GM13977 (cell line): ENCODE results near the gene NELL1.

ENCODE experiments used
- DNase-seq: peaks from one replicate; pipeline ENCODE4 v3.0.0; 2012; ENCODE audit warnings: low spot score
- in situ Hi-C: fragments of 300-500 bp; cut with MboI; formaldehyde crosslinking; loops from one replicate; pipeline ENCODE4 v1.12.0; 2022; ENCODE audit warnings: low sequenced_read_pairs, low pct_unique_long_range_greater_than_20kb, mixed read lengths, inconsistent platforms; ENCODE audit not compliant: unreplicated experiment
- TF ChIP-seq, protein P1 (sequence below): IDR thresholded peaks from 2 replicates; pipeline ENCODE4 v1.5.1; 2012; ENCODE audit warnings: mild to moderate bottlenecking, control low read depth; ENCODE audit not compliant: insufficient read depth; ENCODE audit errors: extremely low read depth, missing control alignments

NELL1 gene

DNA sequence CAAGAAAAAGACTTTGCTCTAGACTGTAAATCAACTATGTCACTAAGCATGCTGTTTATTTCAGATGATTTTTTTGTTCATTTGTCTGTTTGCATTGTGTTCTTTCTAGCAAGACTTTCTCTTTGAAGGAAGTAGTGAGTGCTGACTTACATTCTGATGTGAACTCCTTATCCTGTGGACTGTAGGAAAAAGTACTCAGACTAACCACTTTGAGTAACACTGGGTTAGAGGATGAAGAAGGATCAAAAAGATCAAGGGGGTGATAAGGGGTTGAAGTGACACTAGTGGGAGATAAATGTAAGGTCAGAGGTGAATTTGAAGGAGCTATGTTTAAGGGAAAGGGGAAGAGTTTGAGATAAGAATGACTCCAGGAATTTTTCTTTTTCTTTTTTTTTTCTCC is 369.4 kb downstream of the NELL1 start:
- DNase-seq = no peak
- TF ChIP-seq, protein P1, sequence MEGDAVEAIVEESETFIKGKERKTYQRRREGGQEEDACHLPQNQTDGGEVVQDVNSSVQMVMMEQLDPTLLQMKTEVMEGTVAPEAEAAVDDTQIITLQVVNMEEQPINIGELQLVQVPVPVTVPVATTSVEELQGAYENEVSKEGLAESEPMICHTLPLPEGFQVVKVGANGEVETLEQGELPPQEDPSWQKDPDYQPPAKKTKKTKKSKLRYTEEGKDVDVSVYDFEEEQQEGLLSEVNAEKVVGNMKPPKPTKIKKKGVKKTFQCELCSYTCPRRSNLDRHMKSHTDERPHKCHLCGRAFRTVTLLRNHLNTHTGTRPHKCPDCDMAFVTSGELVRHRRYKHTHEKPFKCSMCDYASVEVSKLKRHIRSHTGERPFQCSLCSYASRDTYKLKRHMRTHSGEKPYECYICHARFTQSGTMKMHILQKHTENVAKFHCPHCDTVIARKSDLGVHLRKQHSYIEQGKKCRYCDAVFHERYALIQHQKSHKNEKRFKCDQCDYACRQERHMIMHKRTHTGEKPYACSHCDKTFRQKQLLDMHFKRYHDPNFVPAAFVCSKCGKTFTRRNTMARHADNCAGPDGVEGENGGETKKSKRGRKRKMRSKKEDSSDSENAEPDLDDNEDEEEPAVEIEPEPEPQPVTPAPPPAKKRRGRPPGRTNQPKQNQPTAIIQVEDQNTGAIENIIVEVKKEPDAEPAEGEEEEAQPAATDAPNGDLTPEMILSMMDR = no peak
- in situ Hi-C loops = no loop called here

DNA sequence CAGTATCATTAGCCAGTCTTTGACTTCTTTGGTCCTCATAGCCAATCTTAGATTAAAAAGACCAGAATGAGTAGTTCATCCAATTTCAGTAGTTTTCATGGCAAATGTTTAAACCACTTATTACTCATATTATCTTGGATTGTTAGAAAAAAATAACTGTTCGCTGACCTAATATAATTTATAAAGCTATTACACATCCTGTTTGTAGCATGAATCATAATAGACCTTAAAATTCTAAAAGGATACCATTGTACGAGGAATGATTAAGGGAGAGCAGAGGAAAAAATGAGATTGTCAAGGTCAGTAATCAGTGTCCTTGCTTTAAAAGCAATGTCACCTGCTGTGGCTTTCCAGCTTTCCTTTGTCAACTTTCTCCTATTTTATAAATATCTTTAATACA is 371.2 kb downstream of the NELL1 start:
- in situ Hi-C loops = no loop called here
- no peak for DNase-seq
- TF ChIP-seq, protein P1 = no peak

- in situ Hi-C loops = no loop called here
- no peak for DNase-seq
- TF ChIP-seq, protein P1 = no peak
Measured at GRCh38 chr11:21048626-21049025, 379.2 kb downstream of the NELL1 start.

GRCh38 chr11:21053466-21053865 is 384.1 kb downstream of the NELL1 start:
- in situ Hi-C loops = no loop called here
- TF ChIP-seq, protein P1 = no peak

DNA sequence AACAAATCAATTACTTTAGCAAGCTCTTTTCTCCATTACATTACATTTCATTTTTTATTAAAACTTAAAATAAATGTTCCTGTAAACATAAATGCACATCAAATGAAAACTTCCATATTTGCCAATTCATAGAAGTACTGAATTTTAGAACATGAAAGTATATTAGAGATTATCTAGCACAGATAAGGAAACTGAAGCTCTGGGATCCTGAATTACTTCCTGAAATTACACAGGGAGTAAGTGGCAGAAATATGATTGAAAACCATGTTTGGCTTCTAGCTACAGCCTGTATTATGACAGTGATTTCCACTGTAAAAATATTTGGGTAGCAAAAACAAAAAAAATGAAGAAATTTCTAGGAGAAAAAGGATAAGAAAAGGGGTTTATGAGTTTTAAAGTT is 387.3 kb downstream of the NELL1 start:
- in situ Hi-C loops = no loop called here
- TF ChIP-seq, protein P1 = no peak
- DNase-seq = no peak

More at GRCh38 chr11:21053466-21053865, 384.1 kb downstream of the NELL1 start:
- DNase-seq = no peak

- in situ Hi-C loops = no loop called here
- DNase-seq = no peak
- TF ChIP-seq, protein P1 = no peak
Measured at GRCh38 chr11:21059879-21060278, 390.5 kb downstream of the NELL1 start.

- DNase-seq = no peak
- in situ Hi-C loops = no loop called here
- TF ChIP-seq, protein P1 = no peak
Measured at GRCh38 chr11:21066030-21066429, 396.6 kb downstream of the NELL1 start.
